GM23248 (cell line): Measurements from ENCODE around the gene RNF145.

Experiments used
- EZH2 ChIP-seq: fragments of 200-600 bp; sonication (generic); IDR thresholded peaks from 2 replicates; pipeline ENCODE4 v1.6.1; 2018; ENCODE audit warnings: antibody characterized with exemption, mild to moderate bottlenecking; ENCODE audit not compliant: insufficient read depth, poor library complexity, severe bottlenecking
- EZH2phosphoT487 ChIP-seq: fragments of 200-600 bp; sonication (generic); IDR thresholded peaks from 2 replicates; pipeline ENCODE4 v1.6.1; 2018; ENCODE audit warnings: antibody characterized with exemption, moderate library complexity, mild to moderate bottlenecking, low read depth; ENCODE audit not compliant: insufficient read depth

GRCh38 chr5:159209438-159210209, at the start of gene RNF145:
- TF ChIP-seq EZH2 (no peak), EZH2phosphoT487 (no peak)
